NCI-H510A (cell line): ENCODE results near the gene SLC35E4.
A peak's percentile ranks its signal among the peaks of the same experiment; 100 is the strongest.
"Not testable (repeated sequence)": the region's sequence is repeated elsewhere in the genome, so short reads cannot be mapped to it uniquely, and the experiment has no call there.

Experiments used
- DNase-seq: peaks from one replicate; lab custom pipeline; 2025; lab: John Stamatoyannopoulos, UW

Gene SLC35E4

DNA sequence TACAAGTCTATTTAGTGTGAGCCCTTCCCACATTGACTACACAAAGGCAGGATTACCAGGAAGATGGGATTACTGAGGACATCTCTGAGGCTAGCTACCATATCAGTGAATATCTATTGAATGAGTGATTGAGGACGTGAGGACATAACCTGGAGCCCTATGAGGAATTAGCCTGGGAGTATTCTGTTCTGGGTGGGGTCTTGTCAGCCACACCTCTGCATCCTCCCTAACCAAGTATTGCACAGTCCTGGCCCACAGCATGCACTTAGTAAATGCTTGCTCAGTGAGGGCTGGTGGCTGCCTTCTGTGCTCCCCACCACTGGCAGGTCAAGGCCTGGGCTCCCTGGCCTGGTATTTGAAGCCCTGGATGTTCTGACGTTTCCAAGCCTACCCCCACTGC lies 17.3 kb downstream of the SLC35E4 start:
- DNase-seq = no peak

DNA sequence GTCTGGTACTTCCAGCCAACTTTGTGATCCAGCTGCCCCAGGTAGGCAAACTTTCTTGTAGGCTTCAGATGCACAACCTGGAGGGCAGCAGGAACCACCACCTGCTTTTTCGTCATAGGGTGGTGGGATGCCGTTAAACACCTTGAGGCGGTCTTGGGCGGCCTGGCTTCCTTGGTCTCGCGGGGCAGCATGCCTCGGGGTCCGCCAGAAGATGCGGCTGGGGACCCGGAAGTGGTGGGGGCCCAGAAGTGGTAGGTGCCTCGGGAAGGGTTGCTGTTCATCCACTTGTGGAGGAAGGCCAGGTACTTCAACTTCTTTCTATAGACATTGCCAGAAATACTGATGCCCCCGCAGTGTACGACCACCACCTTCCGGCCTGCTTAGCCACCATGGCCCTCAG lies 18.8 kb downstream of the SLC35E4 start:
- DNase-seq = no peak

DNA sequence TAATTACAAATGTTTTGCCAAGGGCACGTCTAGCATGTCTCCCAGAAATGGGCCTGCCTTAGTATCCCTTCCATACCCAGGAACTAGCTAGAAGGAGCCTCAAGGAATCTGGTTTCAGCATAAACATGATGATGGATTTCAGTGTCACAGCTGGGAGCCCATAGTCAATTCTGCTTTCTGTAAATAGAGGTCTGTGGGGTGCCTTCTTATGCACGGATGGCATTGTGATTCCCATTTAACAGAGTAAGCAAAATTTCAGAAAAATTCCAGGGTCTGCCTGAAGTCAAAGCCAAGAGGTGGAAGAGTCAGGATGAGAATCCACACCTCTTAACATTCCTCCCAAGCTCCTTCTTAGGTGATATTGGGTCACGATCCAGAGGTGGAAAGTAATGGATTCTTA lies 20.0 kb downstream of the SLC35E4 start:
- no peak for DNase-seq

DNA sequence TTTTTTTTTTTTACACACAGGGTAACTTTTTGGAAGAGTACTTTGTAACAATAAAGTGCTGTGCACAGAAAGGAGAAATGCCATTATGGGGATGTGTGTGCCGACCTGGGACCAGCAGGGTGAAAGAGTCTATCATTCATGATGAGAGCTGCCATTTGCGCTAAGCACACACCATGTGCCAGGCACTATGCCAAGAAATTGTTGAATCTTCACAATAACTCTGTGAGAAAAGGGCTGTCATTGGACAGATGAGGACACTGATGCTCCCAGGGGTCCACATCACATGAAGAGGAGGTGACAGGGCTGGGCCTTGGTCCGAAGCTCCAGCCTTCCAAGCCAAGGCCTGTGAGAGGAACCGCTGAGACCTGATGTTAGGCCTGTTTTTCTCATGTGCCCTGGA lies 26.5 kb downstream of the SLC35E4 start:
- DNase-seq = no peak

DNA sequence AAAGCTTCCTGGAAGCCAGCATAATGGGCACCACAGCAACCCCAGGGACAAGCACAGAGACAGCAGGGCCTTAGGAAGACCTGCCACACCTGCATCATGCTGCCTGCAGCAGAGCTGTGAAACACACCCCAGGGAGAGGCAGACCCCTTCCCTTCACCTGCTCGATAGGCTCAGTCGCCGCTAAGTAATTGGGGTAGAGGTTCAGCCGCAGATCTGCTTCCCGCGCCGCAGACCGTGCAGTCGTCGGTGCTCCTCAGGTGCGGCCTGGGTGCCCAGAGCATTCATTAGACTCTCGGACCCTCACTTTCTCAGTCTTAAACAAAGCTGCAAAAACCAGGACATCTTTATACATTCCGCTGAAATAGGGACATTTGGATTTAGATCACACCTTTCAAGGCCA lies 29.2 kb downstream of the SLC35E4 start:
- no peak for DNase-seq

GRCh38 chr22:30665266-30665665 lies 29.7 kb downstream of the SLC35E4 start:
- no peak for DNase-seq

DNA sequence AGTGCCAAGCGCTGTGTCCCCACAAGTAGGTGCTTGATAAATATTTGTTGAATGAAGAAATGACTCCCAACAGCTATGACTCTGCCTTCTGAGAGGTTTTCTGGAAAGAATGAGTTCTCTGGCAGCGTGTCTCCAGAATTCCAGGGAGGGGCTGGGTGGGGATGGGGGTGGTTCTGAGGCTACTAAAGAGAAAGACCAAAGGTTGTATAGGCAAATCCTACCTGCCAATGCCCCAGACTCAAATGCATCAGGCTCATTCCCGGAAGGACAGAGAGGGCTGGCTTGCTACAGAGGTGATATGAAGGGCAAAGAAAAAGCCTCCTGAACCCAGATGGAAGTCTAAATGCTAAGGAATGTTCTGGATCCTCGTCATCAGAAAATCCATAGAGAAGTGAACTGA lies 30.2 kb downstream of the SLC35E4 start:
- no peak for DNase-seq

DNA sequence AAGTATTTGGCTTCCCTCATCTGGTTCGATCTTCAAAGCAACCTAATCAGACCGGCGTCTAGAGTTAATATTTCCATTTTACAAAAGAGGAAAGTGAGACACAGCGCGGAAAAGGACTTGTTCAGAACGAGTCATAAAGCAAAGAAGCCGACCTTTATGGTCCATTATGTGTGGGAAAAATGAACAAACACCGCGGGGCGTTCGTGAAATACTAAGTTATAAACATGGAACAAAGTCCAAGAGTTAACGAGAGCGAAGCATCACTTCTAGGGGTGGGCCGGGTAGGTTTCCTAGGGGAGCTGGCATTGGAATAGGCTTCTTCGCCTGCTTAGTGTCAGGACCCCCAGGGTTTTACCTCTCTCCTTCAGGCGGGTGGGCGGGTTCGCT lies 31.5 kb downstream of the SLC35E4 start:
- no peak for DNase-seq

DNA sequence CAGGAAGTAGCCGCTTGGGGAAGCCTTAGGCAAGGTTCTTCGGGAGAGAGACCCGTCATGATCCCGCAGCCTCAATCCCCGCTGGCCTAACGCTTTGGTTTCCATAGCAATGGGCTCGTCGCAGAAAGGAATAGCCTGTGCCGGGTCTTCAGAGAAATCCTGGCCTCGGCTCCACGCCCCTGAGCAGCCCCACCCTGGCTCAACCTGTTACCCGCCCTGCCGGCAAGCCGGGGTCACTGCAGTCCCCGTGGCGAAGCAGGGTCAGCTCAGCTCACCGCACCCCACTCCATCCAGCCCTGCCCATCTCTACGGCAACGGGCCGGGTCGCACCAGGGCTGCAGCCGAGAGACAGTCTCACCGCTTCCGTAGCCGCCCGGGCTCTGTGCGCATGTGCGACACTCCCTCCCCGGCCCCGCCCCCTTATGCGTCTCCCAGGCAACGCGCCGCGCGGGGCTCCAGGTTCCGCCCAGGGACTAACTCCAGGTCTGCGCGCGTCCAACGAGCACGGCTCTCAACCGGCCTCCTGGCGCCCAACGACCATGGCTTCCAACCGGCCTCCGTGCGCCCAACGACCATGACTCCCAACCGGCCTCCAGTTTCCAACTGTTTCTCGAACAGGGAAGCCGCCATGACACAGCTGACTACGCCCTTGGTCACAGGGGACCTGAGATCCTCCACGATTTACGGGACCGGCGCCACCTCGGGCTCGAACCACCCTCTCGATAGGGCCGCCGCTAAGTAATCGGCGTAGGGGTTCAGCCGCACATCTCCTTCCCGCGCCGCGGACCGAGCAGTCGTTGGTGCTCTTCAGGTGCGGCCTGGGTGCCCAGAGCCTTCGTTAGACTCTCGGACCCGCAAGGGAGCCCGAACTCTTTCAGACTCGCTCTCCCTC lies 32.2 kb downstream of the SLC35E4 start, which contains the start of gene DUSP18:
TSS of gene DUSP18 (minus strand) at position 382 of the 892 bp plus-strand sequence. CDS start 3,872 bp downstream, outside the sequence.
- peak; percentile 76 for DNase-seq

DNA sequence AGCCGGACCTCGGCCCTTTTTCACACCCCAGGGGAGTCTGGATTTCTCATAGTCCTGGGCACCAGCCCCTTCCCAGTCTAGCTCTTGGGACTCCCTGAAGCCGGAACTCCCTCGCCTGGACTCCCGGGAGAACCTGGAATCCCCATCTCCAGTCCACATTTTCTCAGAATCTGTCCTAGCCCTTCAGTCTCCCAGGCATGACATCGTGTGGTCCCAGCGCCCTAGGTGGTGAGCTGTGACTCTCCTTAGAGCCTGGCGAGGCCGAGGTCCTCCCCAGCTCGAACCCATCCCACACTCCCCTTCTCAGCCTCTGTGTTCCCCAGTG lies 32.8 kb downstream of the SLC35E4 start:
- no peak for DNase-seq

DNA sequence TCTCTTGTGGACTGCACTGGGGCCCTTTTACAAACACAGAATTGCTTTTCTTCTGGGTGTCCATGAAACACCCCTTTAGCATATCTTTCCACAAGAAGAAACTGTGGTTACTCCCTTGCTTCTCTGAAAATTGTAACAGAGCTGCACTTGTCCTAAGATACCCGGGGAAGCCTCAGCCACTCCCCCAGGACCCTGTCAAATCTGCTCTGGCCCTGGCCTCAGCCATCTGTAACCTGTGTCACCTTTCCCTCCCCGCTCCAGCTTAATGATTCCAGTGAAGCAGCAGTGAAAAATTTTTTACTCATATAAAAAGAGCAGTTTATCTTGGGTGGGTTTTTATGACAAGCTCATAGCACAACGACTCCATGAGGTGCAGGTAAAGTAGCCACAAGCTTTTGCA lies 35.5 kb downstream of the SLC35E4 start:
- DNase-seq = no peak

- no peak for DNase-seq
These were observed 37.6 kb downstream of the SLC35E4 start for GRCh38 chr22:30673136-30673535.

DNA sequence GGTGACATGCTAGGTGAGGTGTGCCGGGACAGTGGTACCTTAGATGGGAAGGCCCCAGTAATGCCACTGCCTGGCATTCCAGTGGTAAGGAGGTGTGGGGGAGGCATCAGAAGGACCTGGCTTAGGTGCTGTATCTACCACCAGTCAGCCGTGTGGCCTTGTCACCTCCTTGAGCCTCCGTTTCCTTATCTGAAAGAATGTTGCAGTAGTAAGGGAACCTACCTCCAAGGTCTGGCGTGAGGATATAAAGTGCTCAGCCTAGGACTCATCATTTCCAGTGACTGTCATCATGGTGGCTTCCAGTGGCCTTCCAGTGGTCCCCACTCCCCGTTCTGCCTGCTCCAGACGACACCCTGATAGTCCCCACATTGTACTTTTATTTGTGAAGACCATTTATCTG lies 38.9 kb downstream of the SLC35E4 start:
- no peak for DNase-seq

GRCh38 chr22:30675436-30675835 lies 39.9 kb downstream of the SLC35E4 start:
- no peak for DNase-seq

- DNase-seq = not testable (repeated sequence)
These were observed 41.0 kb downstream of the SLC35E4 start for GRCh38 chr22:30676565-30676964.

- not testable (repeated sequence) for DNase-seq
These were observed 44.5 kb downstream of the SLC35E4 start for GRCh38 chr22:30679895-30680690.

- no peak for DNase-seq
These were observed 45.6 kb downstream of the SLC35E4 start for GRCh38 chr22:30680991-30681770.

DNA sequence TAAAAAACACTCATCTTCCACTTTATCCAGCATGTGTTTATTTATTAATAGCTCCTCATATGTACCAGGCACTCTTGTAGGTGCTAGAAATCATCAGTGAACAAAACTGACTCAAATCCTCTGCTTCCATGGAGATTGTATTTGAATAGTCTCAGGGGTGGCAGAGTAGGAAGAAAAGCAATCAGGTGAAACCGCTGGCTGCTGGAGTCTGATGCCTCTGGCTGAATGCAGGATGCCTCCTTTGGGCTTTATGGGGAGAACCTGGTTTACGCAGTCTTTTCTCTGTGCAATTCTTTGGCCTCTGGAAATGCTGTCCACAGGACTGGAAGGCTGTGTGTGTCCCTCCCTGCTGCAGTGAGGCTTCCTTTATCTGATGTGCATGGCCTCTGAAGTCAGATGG lies 46.2 kb downstream of the SLC35E4 start:
- no peak for DNase-seq

DNA sequence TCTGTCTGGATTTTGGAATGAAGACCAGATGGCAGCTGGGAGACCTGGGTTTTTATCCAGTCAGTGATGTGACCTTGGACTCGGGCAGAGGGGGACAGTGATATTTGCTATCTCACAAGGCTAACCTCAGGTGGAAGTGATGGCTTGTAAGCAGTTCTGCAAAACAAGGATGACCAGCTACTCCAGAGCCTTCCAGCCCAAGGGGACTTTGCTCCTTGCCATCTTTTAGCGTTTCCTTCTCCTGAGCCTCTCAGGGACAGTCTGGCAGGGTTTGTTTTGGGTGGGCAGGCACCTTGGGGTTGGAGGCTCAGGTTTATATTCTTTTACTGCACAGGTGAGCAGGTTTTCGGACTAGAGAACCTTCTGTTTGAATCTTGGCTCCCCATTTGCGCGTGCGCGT lies 49.6 kb downstream of the SLC35E4 start:
- DNase-seq = no peak

DNA sequence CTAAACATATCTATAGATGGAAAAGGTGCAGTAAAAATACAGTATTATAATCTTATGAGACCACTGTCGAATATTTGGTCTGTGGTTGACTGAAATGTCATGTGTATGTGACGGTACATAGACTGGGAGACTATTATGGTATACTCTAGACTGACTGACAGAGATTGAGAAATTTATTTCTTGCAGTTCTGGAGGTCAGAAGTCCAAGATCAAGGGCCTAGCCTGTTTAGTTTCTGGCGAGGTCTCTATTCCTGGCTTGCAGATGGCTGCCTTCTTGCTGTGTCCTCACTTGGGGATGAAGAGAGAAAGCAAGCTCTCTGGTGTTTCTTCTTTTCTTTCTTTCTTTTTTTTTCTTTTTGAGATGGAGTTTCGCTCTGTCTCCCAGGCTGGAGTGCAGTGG lies 51.8 kb downstream of the SLC35E4 start:
- DNase-seq = no peak

DNA sequence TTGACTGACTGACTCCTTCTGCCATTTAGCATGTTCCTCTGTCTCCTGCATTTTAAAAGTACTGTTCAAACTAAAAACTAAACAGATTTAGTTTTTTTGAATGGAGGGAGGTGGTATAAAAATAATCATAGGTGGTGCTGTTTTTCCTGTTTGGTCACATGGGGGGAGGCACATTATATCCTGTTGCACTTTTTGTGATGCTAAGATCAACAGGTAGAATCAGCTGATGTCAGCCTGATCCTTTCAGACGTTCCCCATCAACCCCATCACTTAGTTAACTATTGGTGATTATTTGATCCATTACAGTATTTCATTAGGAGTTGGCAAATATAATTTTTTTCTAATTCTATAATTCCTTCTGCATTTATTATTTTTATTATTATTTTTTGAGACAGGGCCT lies 54.0 kb downstream of the SLC35E4 start:
- no peak for DNase-seq

DNA sequence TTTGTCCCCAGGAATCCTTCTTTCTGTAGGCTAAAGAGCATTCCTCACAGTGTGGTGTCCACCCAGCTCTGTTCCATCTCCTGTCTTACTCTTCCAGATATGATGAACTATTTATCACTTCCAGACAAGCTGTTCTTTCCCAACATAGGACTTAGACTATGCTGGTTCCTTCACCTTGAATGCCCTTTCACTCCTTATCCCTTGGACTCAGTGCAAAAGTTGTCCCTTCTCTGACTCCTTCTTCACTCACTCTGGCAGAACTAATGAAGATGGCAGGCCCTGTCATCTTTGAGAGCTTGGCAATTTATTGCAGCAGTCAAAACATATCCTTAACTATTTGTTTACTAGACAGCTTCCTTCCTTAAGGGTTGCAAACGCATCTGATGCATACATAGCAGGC lies 55.6 kb downstream of the SLC35E4 start:
- no peak for DNase-seq
